Measurements from ENCODE around the gene BLOC1S4. TPM values are rescaled to one million over a fixed set of nuclear protein-coding genes. Genes with fewer than 3 reads are reported as not detected.

The BLOC1S4 gene
- total and polyA plus RNA-seq, 2 experiments from 2014 or later, result 22.7 to 27.3 TPM

DNA sequence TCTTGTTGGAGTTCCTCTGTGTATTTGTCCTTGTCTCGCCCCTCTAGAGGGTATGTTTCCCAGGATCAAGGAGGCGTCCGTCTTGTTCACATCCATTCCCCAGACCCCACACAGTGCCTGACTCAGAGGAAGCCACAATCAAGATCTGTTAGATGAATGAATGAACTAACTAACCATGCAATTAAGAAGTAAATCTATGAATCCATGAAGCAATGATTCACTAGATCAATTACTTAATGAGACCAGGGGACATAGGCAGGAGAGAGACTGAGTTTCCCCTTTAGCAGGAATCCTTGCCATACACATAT lies 11.9 kb downstream of the BLOC1S4 start:
- DNase-seq, result peak; percentile 8
- H3K9me3 ChIP-seq (ENCODE audit: low read depth), result no peaks in the 10 kb centered on the region
- H3K4me3 ChIP-seq, result no peak overlapping the region
- no peaks in the 10 kb centered on the region for H3K79me2 ChIP-seq (ENCODE audit: insufficient read depth)
- no peaks in the 10 kb centered on the region for H3K9me2 ChIP-seq (ENCODE audit: insufficient read depth)
- TF ChIP-seq EZH2 (IDR thresholded peaks at IDR 0.05; ENCODE audit: insufficient read depth, poor library complexity, severe bottlenecking), result no peak
- H3K4me1 ChIP-seq (ENCODE audit: insufficient read depth), result peaks cover 19% of the 10 kb centered on the region
- no peaks in the 10 kb centered on the region for H4K20me1 ChIP-seq (ENCODE audit: insufficient read depth)
- H2AFZ ChIP-seq, result no peak overlapping the region
- WGBS, 2 experiments (ENCODE audit: low coverage in 1 of 2, low lambda C conversion rate in 2 of 2, missing lambda C conversion rate in 2 of 2), result 88 to 93% methylated on average over 3 of the region's 3 CpGs
- no peaks in the 10 kb centered on the region for H3K27me3 ChIP-seq (replicated peaks; ENCODE audit: insufficient read depth)
- no peak overlapping the region for H3K4me2 ChIP-seq (ENCODE audit: unreplicated experiment)
- in situ Hi-C loops (cut with MboI), result loop anchor here (10.0 kb wide), 1 partner anchor 147 kb away; no protein-coding TSS in a partner anchor
- H3F3A ChIP-seq (ENCODE audit: insufficient read depth), result no peaks in the 10 kb centered on the region
- no peak overlapping the region for H3K27ac ChIP-seq
- H3K9ac ChIP-seq, result no peak overlapping the region
- H3K36me3 ChIP-seq (ENCODE audit: low read depth), result no peaks in the 10 kb centered on the region

DNA sequence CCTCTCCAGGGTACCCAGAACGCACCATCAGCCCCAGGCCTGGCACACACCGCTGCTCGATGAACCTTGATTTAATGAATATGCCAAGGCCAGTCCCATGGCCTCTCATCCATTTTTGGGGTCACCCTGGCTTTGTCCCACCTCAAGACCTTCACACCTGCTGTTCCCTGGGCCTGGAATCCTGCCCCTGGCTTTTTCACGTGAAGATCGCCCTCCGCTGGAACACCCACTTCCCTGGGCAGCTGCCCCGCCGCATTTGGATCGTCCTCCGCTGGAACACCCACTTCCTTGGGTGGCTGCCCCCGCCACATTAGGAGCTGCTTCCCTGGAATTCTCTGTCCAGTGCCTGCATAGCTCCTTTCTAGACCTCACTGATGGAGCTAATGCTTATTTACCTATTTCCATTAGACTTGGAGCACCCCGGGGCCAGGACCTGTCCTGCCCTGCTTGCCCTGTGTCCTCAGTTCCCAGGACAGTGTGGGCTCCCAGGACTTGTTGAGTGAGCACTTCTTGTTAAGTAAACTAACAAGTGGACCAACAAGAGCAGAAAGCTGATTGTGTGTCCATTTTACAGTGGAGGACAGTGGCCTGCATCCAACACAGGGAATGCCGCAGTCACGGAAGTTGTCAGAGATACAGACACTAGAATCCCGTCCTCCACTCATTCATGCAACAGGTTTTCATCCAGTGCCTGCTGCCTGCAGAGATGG lies 12.5 kb downstream of the BLOC1S4 start:
- Histone ChIP-seq H3K4me2 (ENCODE audit: unreplicated experiment) (no peak overlapping the region), H3F3A (ENCODE audit: insufficient read depth) (no peaks in the 10 kb centered on the region), H3K36me3 (ENCODE audit: low read depth) (no peaks in the 10 kb centered on the region), H3K4me3 (no peak overlapping the region), H3K9ac (no peak overlapping the region), H3K9me3 (ENCODE audit: low read depth) (no peaks in the 10 kb centered on the region), H3K27me3 (replicated peaks; ENCODE audit: insufficient read depth) (no peaks in the 10 kb centered on the region), H3K4me1 (ENCODE audit: insufficient read depth) (peaks cover 23% of the 10 kb centered on the region), H3K27ac (no peak overlapping the region), H3K9me2 (ENCODE audit: insufficient read depth) (no peaks in the 10 kb centered on the region), H3K79me2 (ENCODE audit: insufficient read depth) (no peaks in the 10 kb centered on the region), H2AFZ (no peak overlapping the region), H4K20me1 (ENCODE audit: insufficient read depth) (no peaks in the 10 kb centered on the region)
- 93 to 94% methylated on average over 13 to 15 of the region's 15 CpGs for WGBS, 2 experiments (ENCODE audit: low coverage in 1 of 2, low lambda C conversion rate in 2 of 2, missing lambda C conversion rate in 2 of 2)
- DNase-seq, result no peak
- TF ChIP-seq EZH2phosphoT487 (IDR thresholded peaks at IDR 0.05; ENCODE audit: insufficient read depth, low read depth), result no peak
- TF ChIP-seq EZH2 (IDR thresholded peaks at IDR 0.05; ENCODE audit: insufficient read depth, poor library complexity, severe bottlenecking), result no peak
- in situ Hi-C loops (cut with MboI), result loop anchor here (10.0 kb wide), 1 partner anchor 146 kb away; no protein-coding TSS in a partner anchor

GRCh38 chr4:6730603-6731317 lies 14.8 kb downstream of the BLOC1S4 start:
- H2AFZ ChIP-seq, result peak overlapping the region; percentile 80
- peak; percentile 40 for DNase-seq
- H3K4me3 ChIP-seq, result no peak overlapping the region
- no peak for TF ChIP-seq EZH2phosphoT487 (IDR thresholded peaks at IDR 0.05; ENCODE audit: insufficient read depth, low read depth)
- no peak for TF ChIP-seq EZH2 (IDR thresholded peaks at IDR 0.05; ENCODE audit: insufficient read depth, poor library complexity, severe bottlenecking)
- no peaks in the 10 kb centered on the region for H3K36me3 ChIP-seq (ENCODE audit: low read depth)
- H3K9me3 ChIP-seq (ENCODE audit: low read depth), result no peaks in the 10 kb centered on the region
- peaks cover 23% of the 10 kb centered on the region for H3K4me1 ChIP-seq (ENCODE audit: insufficient read depth)
- 50 to 52% methylated on average over 20 of the region's 20 CpGs for WGBS, 2 experiments (ENCODE audit: low coverage in 1 of 2, low lambda C conversion rate in 2 of 2, missing lambda C conversion rate in 2 of 2)
- no peaks in the 10 kb centered on the region for H3F3A ChIP-seq (ENCODE audit: insufficient read depth)
- H3K9me2 ChIP-seq (ENCODE audit: insufficient read depth), result no peaks in the 10 kb centered on the region
- peak overlapping the region; percentile 12; the same call in 1 of the 2 replicates for H3K9ac ChIP-seq
- no peak overlapping the region for H3K27ac ChIP-seq
- in situ Hi-C loops (cut with MboI), result no loop called here
- no peak overlapping the region for H3K4me2 ChIP-seq (ENCODE audit: unreplicated experiment)
- no peaks in the 10 kb centered on the region for H3K27me3 ChIP-seq (replicated peaks; ENCODE audit: insufficient read depth)
- no peaks in the 10 kb centered on the region for H3K79me2 ChIP-seq (ENCODE audit: insufficient read depth)
- H4K20me1 ChIP-seq (ENCODE audit: insufficient read depth), result no peaks in the 10 kb centered on the region

- Histone ChIP-seq H3K9me2 (ENCODE audit: insufficient read depth) (no peaks in the 10 kb centered on the region), H3K4me1 (ENCODE audit: insufficient read depth) (peaks cover 23% of the 10 kb centered on the region), H4K20me1 (ENCODE audit: insufficient read depth) (no peaks in the 10 kb centered on the region), H3K27me3 (replicated peaks; ENCODE audit: insufficient read depth) (no peaks in the 10 kb centered on the region), H3K9ac (no peak overlapping the region), H3K36me3 (ENCODE audit: low read depth) (no peaks in the 10 kb centered on the region), H3K9me3 (ENCODE audit: low read depth) (no peaks in the 10 kb centered on the region), H3K79me2 (ENCODE audit: insufficient read depth) (no peaks in the 10 kb centered on the region), H3K4me3 (no peak overlapping the region), H3K27ac (no peak overlapping the region), H3K4me2 (ENCODE audit: unreplicated experiment) (no peak overlapping the region), H3F3A (ENCODE audit: insufficient read depth) (no peaks in the 10 kb centered on the region), H2AFZ (no peak overlapping the region)
- no peak for DNase-seq
- WGBS, 2 experiments (ENCODE audit: low coverage in 1 of 2, low lambda C conversion rate in 2 of 2, missing lambda C conversion rate in 2 of 2), result 90 to 94% methylated on average over 8 of the region's 8 CpGs
- TF ChIP-seq EZH2 (IDR thresholded peaks at IDR 0.05; ENCODE audit: insufficient read depth, poor library complexity, severe bottlenecking) (no peak), EZH2phosphoT487 (IDR thresholded peaks at IDR 0.05; ENCODE audit: insufficient read depth, low read depth) (no peak)
- in situ Hi-C loops (cut with MboI), result no loop called here
These were observed 15.3 kb downstream of the BLOC1S4 start for GRCh38 chr4:6731318-6731675.

Data from GM23248 (cell line).